Adipose tissue (tissue), 3 donors: ENCODE measurements around the gene PCDHGB1. TPM values are rescaled to one million over a fixed set of nuclear protein-coding genes. Genes with fewer than 3 reads are reported as not detected.
"Not testable (repeated sequence)": the region's sequence is repeated elsewhere in the genome, so short reads cannot be mapped to it uniquely, and the experiment has no call there.

ENCODE experiments used
- H3K27ac ChIP-seq: one replicate; pipeline ENCODE4 v1.5.1; 2013; ENCODE audit warnings: low read depth, low read length
- WGBS, 3 donors: extraction: QIAGEN DNeasy Blood & Tissue Kit; methylation state at CpG; one replicate each; pipeline ENCODE4 v1.1.7; 2013; 5-methylcytosine and 5-hydroxymethylcytosine counted together
- polyA plus RNA-seq, 3 donors: library from polyadenylated mRNA; stranded (reverse); fragments of 200-250 nt; gene quantifications; one replicate each; pipeline ENCODE4 v1.2.3, GENCODE V29; 2013
- donor health status: healthy with polysubstance abuse.
- donor health status: Bipolar disorder and iron deficiency.
- donor health status: healthy.

The PCDHGB1 gene
- polyA plus RNA-seq, 3 donors, result 0.11 to 0.36 (median 0.30) TPM

DNA sequence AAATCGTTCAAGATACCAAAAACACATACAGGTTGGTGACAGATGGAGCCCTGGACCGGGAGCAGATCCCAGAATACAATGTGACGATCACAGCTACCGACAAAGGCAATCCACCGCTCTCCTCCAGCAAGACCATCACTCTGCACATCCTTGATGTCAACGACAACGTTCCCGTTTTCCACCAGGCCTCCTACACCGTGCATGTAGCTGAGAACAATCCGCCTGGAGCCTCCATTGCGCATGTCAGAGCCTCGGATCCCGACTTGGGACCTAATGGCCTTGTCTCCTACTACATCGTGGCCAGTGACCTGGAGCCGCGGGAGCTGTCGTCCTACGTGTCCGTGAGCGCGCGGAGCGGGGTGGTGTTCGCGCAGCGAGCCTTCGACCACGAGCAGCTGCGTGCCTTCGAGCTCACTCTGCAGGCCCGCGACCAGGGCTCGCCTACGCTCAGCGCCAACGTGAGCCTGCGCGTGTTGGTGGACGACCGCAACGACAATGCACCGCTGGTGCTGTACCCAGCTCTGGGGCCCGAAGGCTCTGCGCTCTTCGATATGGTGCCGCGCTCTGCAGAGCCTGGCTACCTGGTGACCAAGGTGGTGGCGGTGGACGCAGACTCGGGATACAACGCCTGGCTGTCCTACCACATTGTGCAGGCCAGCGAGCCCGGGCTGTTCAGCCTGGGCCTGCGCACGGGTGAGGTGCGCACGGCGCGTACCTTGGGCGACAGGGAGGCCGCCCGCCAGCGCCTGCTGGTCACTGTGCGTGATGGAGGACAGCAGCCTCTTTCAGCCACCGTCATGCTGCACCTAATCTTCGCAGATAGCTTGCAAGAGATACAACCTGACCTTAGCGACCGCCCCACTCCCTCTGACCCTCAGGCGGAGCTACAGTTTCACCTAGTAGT is 21.9 kb downstream of the PCDHGB1 start:
- 27 to 34% (median 29%) methylated on average over 69 of the region's 69 CpGs for WGBS, 3 donors
- H3K27ac ChIP-seq, result no peak overlapping the region

DNA sequence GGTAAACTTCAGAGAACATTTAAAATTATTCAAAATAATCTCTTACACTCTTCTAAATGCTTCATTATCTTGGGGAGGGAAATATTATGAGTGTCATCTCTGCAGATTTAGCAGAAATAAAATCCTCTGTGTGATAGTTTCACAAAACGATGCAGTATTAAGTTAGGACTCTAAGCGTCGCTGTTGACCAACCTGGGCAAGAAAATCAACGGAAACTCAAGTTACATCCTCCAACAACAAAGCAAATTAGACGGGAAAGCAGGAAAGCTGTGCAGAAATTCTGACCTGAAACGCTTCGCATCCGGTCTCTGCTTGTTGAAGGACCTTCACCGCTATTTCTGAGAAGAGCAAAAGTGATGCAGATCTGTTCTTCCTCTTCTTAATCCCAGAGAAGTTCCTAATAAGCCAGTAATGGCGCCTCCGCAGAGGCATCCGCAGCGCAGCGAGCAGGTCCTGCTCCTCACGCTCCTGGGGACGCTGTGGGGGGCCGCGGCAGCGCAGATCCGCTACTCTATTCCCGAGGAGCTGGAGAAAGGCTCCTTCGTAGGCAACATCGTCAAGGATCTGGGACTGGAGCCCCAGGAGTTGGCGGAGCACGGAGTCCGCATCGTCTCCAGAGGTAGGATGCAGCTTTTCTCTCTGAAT is 23.9 kb downstream of the PCDHGB1 start, which contains the start of gene PCDHGA6:
TSS of gene PCDHGA6 (plus strand) at position 219 of the 645 bp plus-strand sequence. CDS start at position 412, 193 bp downstream.
- 10 to 20% (median 17%) methylated on average over 27 of the region's 27 CpGs for WGBS, 3 donors
- no peak within 1 kb of the TSS for H3K27ac ChIP-seq

DNA sequence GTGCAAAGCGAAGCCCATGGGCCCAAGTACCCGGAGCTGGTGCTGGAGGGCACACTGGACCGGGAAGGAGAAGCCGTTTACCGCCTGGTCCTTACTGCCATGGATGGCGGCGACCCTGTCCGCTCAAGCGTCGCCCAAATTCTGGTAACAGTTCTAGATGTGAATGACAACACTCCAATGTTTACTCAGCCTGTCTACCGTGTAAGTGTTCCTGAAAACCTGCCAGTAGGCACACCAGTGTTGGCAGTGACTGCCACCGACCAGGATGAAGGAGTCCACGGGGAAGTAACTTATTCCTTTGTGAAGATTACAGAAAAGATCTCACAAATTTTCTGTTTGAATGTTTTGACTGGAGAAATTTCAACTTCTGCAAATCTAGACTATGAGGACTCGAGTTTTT is 24.7 kb downstream of the PCDHGB1 start:
- 53 to 60% (median 55%) methylated on average over 14 of the region's 14 CpGs for WGBS, 3 donors

DNA sequence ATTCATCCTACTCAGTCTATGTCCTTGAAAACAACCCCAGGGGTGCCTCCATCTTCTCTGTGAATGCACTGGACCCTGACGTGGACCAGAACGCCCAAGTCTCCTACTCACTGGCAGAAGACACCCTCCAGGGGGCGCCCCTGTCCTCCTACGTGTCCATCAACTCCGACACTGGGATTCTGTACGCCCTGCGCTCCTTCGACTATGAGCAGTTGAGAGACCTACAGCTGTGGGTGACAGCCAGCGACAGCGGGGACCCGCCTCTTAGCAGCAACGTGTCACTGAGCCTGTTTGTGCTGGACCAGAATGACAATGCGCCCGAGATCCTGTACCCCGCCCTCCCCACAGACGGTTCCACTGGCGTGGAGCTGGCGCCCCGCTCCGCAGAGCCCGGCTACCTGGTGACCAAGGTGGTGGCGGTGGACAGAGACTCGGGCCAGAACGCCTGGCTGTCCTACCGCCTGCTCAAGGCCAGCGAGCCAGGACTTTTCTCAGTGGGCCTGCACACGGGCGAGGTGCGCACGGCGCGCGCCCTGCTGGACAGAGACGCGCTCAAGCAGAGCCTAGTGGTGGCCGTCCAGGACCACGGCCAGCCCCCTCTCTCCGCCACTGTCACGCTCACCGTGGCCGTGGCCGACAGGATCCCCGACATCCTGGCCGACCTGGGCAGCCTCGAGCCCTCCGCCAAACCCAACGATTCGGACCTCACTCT is 25.7 kb downstream of the PCDHGB1 start:
- not testable (repeated sequence) for H3K27ac ChIP-seq
- 42 to 50% (median 45%) methylated on average over 37 to 41 of the region's 48 CpGs for WGBS, 3 donors

More for the DNA sequence above, 24.7 kb downstream of the PCDHGB1 start:
- H3K27ac ChIP-seq, result no peak overlapping the region

DNA sequence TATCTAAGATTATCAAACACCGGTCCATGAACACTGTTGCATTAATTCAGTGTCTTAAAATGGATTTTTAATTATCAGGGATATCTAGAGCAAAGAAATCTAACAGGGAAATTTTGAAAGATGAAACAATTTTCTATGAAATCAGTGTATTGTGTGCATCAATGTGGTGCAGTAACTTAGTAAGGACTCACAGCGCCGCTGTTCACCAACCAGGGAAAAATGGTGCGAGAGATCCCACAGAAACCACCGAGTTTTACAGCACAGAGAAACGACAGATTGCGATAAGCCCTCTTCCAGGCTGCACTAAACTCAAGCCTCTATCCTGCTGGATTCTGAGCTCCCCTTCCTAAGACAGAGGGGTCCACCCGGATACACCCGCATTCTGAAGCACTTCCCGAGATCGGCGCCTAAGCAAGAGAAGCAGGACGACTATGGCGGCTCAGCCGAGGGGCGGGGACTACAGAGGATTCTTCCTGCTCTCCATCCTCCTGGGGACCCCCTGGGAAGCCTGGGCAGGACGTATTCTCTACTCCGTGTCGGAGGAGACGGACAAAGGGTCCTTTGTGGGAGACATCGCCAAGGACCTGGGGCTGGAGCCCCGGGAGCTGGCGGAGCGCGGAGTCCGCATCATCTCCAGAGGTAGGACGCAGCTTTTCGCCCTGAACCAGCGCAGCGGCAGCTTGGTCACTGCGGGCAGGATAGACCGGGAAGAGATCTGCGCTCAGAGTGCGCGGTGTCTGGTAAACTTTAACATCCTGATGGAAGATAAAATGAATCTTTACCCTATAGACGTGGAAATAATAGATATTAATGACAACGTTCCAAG is 32.8 kb downstream of the PCDHGB1 start, which contains the start of gene PCDHGA7:
TSS of gene PCDHGA7 (plus strand) at position 274 of the 826 bp plus-strand sequence. CDS start at position 432, 158 bp downstream.
- 12 to 15% (median 14%) methylated on average over 37 of the region's 37 CpGs for WGBS, 3 donors
- H3K27ac ChIP-seq, result no peak within 1 kb of the TSS

DNA sequence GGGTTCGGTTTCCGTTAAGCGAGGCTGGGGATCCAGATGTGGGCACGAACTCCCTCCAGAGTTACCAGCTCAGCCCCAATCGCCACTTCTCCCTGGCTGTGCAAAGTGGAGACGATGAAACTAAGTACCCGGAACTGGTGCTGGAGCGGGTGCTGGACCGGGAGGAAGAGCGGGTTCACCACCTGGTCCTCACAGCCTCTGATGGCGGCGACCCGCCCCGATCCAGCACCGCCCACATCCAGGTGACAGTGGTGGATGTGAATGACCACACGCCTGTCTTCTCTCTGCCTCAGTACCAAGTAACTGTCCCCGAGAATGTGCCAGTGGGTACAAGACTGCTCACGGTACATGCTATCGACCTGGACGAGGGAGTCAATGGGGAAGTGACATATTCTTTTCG is 33.4 kb downstream of the PCDHGB1 start:
- 27 to 35% (median 34%) methylated on average over 21 of the region's 21 CpGs for WGBS, 3 donors
- no peak overlapping the region for H3K27ac ChIP-seq

DNA sequence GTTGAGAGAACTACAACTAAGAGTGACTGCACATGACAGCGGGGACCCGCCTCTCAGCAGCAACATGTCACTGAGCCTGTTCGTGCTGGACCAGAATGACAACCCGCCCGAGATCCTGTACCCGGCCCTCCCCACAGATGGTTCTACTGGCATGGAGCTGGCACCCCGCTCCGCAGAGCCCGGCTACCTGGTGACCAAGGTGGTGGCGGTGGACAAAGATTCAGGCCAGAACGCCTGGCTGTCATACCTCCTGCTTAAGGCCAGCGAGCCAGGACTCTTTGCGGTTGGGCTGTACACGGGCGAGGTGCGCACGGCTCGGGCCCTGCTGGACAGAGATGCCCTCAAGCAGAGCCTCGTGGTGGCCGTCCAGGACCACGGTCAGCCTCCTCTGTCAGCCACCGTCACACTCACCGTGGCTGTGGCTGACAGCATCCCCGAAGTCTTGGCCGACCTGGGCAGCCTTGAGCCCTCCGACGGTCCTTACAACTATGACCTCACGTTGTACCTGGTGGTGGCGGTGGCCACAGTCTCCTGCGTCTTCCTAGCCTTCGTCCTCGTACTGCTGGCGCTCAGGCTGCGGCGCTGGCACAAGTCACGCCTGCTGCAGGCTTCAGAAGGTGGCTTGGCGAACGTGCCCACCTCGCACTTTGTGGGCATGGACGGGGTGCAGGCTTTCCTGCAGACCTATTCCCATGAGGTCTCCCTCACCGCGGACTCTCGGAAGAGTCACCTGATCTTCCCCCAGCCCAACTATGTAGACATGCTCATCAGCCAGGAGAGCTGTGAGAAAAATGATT is 34.8 kb downstream of the PCDHGB1 start:
- 43 to 48% (median 45%) methylated on average over 43 of the region's 43 CpGs for WGBS, 3 donors
- H3K27ac ChIP-seq, result no peak overlapping the region

DNA sequence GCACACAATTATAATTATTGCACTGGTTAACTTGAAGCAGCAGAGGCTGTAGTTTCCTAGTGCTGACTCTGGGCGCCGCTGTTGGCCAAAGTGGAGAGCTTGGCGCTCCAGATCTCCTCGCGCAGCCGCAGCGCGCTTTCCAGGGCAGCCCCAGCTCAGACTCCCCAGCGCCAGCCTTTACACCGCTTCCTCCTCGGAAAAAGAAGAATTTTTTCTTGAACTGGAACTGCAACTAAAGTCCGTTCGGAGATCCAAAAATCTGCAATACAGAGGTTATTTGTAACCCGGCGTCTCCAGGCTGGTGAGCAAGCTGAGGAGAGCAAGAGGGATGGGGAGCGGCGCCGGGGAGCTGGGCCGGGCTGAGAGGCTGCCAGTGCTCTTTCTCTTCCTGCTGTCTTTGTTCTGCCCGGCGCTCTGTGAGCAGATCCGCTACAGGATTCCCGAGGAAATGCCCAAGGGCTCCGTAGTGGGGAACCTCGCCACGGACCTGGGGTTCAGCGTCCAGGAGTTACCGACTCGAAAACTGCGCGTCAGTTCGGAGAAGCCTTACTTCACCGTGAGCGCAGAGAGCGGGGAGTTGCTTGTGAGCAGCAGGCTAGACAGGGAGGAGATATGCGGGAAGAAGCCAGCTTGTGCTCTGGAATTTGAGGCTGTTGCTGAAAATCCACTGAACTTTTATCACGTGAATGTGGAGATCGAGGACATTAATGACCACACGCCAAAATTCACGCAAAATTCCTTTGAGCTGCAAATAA is 37.8 kb downstream of the PCDHGB1 start, which contains the start of gene PCDHGB4:
TSS of gene PCDHGB4 (plus strand) at position 142 of the 755 bp plus-strand sequence. CDS start at position 329, 187 bp downstream.
- WGBS, 3 donors, result 6 to 13% (median 11%) methylated on average over 17 to 21 of the region's 40 CpGs
- not testable (repeated sequence) for H3K27ac ChIP-seq

DNA sequence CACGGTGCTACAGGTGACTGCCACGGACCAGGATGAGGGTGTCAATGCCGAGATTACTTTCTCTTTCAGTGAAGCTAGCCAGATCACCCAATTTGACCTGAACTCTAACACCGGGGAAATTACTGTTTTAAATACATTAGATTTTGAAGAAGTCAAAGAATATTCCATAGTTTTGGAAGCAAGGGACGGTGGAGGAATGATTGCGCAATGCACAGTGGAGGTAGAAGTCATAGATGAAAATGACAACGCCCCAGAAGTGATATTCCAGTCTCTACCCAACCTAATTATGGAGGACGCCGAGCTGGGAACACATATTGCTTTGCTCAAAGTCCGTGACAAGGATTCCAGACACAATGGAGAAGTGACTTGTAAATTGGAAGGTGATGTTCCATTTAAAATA is 38.8 kb downstream of the PCDHGB1 start:
- 41 to 48% (median 44%) methylated on average over 10 of the region's 10 CpGs for WGBS, 3 donors
- no peak overlapping the region for H3K27ac ChIP-seq

DNA sequence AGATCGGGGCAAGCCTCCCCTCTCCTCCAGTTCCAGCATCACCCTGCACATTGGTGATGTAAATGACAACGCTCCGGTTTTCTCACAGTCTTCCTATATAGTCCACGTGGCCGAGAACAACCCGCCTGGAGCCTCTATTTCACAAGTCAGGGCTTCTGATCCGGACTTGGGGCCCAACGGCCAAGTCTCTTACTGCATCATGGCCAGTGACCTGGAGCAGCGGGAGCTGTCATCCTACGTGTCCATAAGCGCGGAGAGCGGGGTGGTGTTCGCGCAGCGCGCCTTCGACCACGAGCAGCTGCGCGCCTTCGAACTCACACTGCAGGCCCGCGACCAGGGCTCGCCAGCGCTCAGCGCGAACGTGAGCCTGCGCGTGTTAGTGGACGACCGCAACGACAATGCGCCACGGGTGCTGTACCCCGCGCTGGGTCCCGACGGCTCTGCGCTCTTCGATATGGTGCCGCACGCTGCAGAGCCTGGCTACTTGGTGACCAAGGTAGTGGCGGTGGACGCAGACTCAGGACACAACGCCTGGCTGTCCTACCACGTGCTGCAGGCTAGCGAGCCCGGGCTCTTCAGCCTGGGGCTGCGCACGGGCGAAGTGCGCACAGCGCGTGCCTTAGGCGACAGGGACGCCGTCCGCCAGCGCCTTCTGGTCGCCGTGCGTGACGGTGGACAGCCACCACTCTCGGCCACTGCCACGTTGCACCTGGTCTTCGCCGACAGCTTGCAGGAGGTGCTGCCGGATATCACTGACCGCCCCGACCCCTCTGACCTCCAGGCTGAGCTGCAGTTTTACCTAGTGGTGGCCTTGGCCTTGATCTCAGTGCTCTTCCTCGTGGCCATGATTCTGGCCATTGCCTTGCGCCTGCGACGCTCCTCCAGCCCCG is 39.5 kb downstream of the PCDHGB1 start:
- no peak overlapping the region for H3K27ac ChIP-seq
- WGBS, 3 donors, result 31 to 33% (median 32%) methylated on average over 73 to 77 of the region's 77 CpGs

DNA sequence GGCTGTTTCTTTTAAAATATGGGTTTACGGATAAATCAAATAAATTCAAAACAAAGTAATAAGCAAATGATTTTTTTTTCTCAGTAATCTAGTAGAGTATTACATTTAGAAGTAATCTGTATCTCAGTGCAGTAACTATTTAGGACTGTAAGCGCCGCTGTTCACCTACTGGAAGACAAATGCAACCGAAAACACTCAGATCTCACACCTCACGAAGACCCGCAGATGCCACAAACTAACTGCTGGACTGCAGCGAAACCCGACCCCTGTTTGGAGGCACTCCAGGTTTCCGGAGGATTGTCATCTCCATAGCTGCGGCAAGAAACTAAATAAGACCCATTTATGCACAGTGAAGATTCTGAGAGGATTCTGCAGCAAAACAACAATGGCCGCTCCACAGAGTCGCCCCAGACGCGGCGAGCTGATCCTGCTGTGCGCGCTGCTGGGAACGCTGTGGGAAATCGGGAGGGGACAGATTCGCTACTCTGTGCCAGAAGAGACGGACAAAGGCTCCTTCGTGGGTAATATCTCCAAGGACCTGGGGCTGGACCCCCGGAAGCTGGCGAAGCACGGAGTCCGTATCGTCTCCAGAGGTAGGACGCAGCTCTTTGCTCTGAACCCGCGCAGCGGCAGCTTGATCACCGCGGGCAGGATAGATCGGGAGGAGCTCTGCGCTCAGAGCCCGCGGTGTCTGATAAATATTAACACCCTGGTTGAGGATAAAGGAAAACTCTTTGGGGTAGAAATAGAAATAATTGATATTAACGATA is 42.7 kb downstream of the PCDHGB1 start, which contains the start of gene PCDHGA8:
TSS of gene PCDHGA8 (plus strand) at position 205 of the 770 bp plus-strand sequence. CDS start at position 386, 181 bp downstream.
- H3K27ac ChIP-seq, result no peak within 1 kb of the TSS
- 22 to 29% (median 28%) methylated on average over 38 of the region's 38 CpGs for WGBS, 3 donors

DNA sequence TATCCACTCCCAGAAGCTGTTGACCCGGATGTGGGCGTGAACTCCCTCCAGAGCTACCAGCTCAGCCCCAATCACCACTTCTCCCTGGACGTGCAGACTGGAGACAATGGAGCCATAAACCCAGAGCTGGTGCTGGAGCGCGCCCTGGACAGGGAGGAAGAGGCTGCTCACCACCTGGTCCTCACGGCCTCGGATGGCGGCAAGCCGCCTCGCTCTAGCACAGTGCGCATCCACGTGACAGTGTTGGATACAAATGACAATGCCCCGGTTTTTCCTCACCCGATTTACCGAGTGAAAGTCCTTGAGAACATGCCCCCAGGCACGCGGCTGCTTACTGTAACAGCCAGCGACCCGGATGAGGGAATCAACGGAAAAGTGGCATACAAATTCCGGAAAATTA is 43.4 kb downstream of the PCDHGB1 start:
- H3K27ac ChIP-seq, result no peak overlapping the region
- WGBS, 3 donors, result 33 to 35% (median 34%) methylated on average over 21 of the region's 21 CpGs

DNA sequence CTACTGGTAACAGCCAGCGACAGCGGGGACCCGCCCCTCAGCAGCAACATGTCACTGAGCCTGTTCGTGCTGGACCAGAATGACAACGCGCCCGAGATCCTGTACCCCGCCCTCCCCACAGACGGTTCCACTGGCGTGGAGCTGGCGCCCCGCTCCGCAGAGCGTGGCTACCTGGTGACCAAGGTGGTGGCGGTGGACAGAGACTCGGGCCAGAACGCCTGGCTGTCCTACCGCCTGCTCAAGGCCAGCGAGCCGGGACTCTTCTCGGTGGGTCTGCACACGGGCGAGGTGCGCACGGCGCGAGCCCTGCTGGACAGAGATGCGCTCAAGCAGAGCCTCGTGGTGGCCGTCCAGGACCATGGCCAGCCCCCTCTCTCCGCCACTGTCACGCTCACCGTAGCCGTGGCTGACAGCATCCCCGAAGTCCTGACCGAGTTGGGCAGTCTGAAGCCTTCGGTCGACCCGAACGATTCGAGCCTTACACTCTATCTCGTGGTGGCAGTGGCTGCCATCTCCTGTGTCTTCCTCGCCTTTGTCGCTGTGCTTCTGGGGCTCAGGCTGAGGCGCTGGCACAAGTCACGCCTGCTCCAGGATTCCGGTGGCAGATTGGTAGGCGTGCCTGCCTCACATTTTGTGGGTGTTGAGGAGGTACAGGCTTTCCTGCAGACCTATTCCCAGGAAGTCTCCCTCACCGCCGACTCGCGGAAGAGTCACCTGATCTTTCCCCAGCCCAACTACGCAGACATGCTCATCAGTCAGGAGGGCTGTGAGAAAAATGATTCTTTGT is 44.7 kb downstream of the PCDHGB1 start:
- H3K27ac ChIP-seq, result not testable (repeated sequence)
- 31 to 34% (median 34%) methylated on average over 37 to 41 of the region's 53 CpGs for WGBS, 3 donors
